Aorta (tissue), 5 donors: ENCODE measurements around the gene TPP2. TPM values are rescaled to one million over a fixed set of nuclear protein-coding genes. Genes with fewer than 3 reads are reported as not detected.

Source experiments
- ATAC-seq: fragments of 200-7000 bp; cut with Tn5 transposase; one replicate; pipeline ENCODE4 v1.9.1; 2022; ENCODE audit warnings: moderate library complexity; ENCODE audit not compliant: low FRiP score
- DNase-seq, 2 donors: peaks; one replicate each; pipeline ENCODE4 v3.0.0-alpha.2; 2020
- H3K27ac ChIP-seq, 2 donors: one replicate each; pipeline ENCODE4 v1.5.1; 2013; ENCODE audit warnings: low read length in 2 of 2, mild to moderate bottlenecking in 2 of 2, moderate library complexity in 2 of 2, control low read depth in 1 of 2, inconsistent platforms in 1 of 2, low read depth in 1 of 2
- H3K27me3 ChIP-seq, 2 donors: one replicate each; pipeline ENCODE4 v1.6.1; 2013; ENCODE audit warnings: control low read depth in 1 of 2, low read length in 1 of 2, mild to moderate bottlenecking in 1 of 2, moderate library complexity in 1 of 2; ENCODE audit not compliant: insufficient read depth in 2 of 2, control insufficient read depth in 1 of 2
- H3K36me3 ChIP-seq, 2 donors: one replicate each; pipeline ENCODE4 v1.6.1; 2013; ENCODE audit warnings: control low read depth in 1 of 2, low read length in 1 of 2, mild to moderate bottlenecking in 1 of 2; ENCODE audit not compliant: insufficient read depth in 2 of 2, control insufficient read depth in 1 of 2
- H3K4me1 ChIP-seq, 2 donors: one replicate each; pipeline ENCODE4 v1.6.1; 2013; ENCODE audit warnings: low read length in 2 of 2, control low read depth in 1 of 2, mild to moderate bottlenecking in 1 of 2, moderate library complexity in 1 of 2; ENCODE audit not compliant: insufficient read depth in 2 of 2, control insufficient read depth in 1 of 2
- H3K4me3 ChIP-seq, 2 donors: one replicate each; pipeline ENCODE4 v1.5.1; 2013; ENCODE audit warnings: low read length in 2 of 2, control low read depth in 1 of 2, mild to moderate bottlenecking in 1 of 2
- H3K9me3 ChIP-seq: one replicate; pipeline ENCODE4 v1.6.1; 2013; ENCODE audit warnings: mild to moderate bottlenecking, low read length; ENCODE audit not compliant: control insufficient read depth
- WGBS, 2 donors: extraction: QIAGEN DNeasy Blood & Tissue Kit; methylation state at CpG; one replicate each; pipeline ENCODE4 v1.1.7; 2013; 5-methylcytosine and 5-hydroxymethylcytosine counted together
- intact Hi-C, 2 donors: fragments of 100-400 bp; cut with DNase I; formaldehyde crosslinking; loops; one replicate each; pipeline versions ENCODE4 v1.14.2 to v1.15.0; 2022
- polyA plus RNA-seq, 2 donors: library from polyadenylated mRNA; stranded (reverse); fragments of 200-250 nt; gene quantifications; one replicate each; pipeline ENCODE4 v1.2.3, GENCODE V29; 2013
- total RNA-seq, 2 donors: library from RNA; stranded (reverse); fragmentation: NEBNext Ultra II Directional; extraction: Animal tissue kit (Norgen Biotek cat#: 25700); gene quantifications; one replicate each; pipeline ENCODE4 v1.2.1, GENCODE V29; 2021
- donor health status: healthy with polysubstance abuse.
- donor health status: Bipolar disorder and iron deficiency.
- donor health status: DM: no; HTN: no; CAD: no.
- donor health status: DM: no; HTN: no; CAD: no.
- donor health status: DM: yes; HTN: yes; CAD: no.

Gene TPP2
- total and polyA plus RNA-seq, 4 donors, result 14.1 to 44.9 (median 26.2) TPM

GRCh38 chr13:102564564-102564963, 32.2 kb upstream of the TPP2 start:
- Histone ChIP-seq H3K9me3 (no peaks in the 10 kb centered on the region), H3K4me1 (no peaks in the 10 kb centered on the region), H3K4me3 (no peak overlapping the region), H3K27me3 (no peaks in the 10 kb centered on the region), H3K36me3 (no peaks in the 10 kb centered on the region), H3K27ac (no peak overlapping the region)
- ATAC-seq (no peak), DNase-seq (no peak)
- intact Hi-C loops, result no loop called here
- 88 to 89% methylated on average over 4 of the region's 4 CpGs for WGBS, 2 donors

GRCh38 chr13:102566513-102566912, 30.3 kb upstream of the TPP2 start:
- no peak overlapping the region for H3K4me3 ChIP-seq
- no peaks in the 10 kb centered on the region for H3K36me3 ChIP-seq
- intact Hi-C loops, result no loop called here
- DNase-seq (no peak), ATAC-seq (no peak)
- no peak overlapping the region for H3K27ac ChIP-seq
- no peaks in the 10 kb centered on the region for H3K27me3 ChIP-seq
- WGBS, 2 donors, result 85 to 86% methylated on average over 1 of the region's 1 CpG
- H3K4me1 ChIP-seq, result no peaks in the 10 kb centered on the region
- no peaks in the 10 kb centered on the region for H3K9me3 ChIP-seq

DNA sequence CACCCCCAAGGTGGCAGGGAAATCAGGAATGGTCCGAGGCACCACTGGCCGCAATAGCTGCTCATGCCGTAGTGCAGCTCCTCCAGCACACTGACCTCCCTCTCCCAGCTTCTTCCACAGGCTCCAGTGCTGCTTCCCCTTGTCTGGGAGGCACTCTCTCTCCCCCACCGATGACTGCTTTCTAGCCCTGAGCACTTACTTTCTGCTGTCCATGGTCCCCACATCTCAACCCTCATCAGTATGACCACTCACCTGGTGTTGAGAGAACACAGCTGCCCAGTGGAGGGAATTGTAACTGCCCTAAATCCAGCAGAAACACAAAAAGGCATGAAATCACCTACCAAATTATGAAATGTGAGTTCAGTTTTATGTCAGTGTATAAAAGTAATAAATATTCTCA, 28.9 kb upstream of the TPP2 start:
- Histone ChIP-seq H3K27ac (no peak overlapping the region), H3K36me3 (no peaks in the 10 kb centered on the region), H3K9me3 (no peaks in the 10 kb centered on the region), H3K4me1 (no peaks in the 10 kb centered on the region), H3K27me3 (no peaks in the 10 kb centered on the region), H3K4me3 (no peak overlapping the region)
- no peak for ATAC-seq
- intact Hi-C loops, result no loop called here
- DNase-seq, result no peak
- 77 to 85% methylated on average over 4 of the region's 4 CpGs for WGBS, 2 donors

DNA sequence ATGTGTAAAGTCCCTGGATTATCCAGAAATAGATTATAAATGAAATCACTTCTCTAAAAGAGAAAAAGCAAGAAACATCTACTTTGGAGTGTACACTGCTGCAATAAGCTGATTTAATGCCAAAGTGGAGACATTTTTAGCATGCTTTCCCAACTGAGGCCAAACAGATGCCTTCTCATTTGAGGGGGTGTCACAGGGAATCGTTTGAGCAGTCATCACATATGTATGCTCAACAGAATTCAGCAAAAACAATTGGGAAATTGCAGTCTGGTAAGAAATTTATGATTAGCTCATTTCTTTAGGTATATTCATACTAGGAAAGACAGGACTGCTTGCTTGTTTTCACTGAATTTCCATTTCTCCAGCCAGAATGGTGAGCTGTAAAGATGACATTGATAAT, 27.3 kb upstream of the TPP2 start:
- no peaks in the 10 kb centered on the region for H3K4me1 ChIP-seq
- no peak overlapping the region for H3K4me3 ChIP-seq
- H3K27ac ChIP-seq, result no peak overlapping the region
- intact Hi-C loops, result no loop called here
- no peaks in the 10 kb centered on the region for H3K27me3 ChIP-seq
- H3K9me3 ChIP-seq, result no peaks in the 10 kb centered on the region
- ATAC-seq (no peak), DNase-seq (no peak)
- 4 to 5% methylated on average over 1 of the region's 1 CpG for WGBS, 2 donors
- no peaks in the 10 kb centered on the region for H3K36me3 ChIP-seq

GRCh38 chr13:102571075-102571474, 25.7 kb upstream of the TPP2 start:
- Histone ChIP-seq H3K27me3 (no peaks in the 10 kb centered on the region), H3K36me3 (no peaks in the 10 kb centered on the region), H3K4me1 (no peaks in the 10 kb centered on the region), H3K27ac (no peak overlapping the region), H3K9me3 (no peaks in the 10 kb centered on the region), H3K4me3 (no peak overlapping the region)
- intact Hi-C loops, result no loop called here
- WGBS, 2 donors, result 62 to 65% methylated on average over 4 of the region's 4 CpGs
- DNase-seq (no peak), ATAC-seq (no peak)

GRCh38 chr13:102572323-102572722, 24.5 kb upstream of the TPP2 start:
- Histone ChIP-seq H3K4me1 (no peaks in the 10 kb centered on the region), H3K9me3 (no peaks in the 10 kb centered on the region), H3K27me3 (no peaks in the 10 kb centered on the region), H3K4me3 (no peak overlapping the region), H3K36me3 (no peaks in the 10 kb centered on the region), H3K27ac (no peak overlapping the region)
- WGBS, 2 donors, result 57 to 59% methylated on average over 6 of the region's 6 CpGs
- intact Hi-C loops, result no loop called here
- no peak for ATAC-seq
- no peak for DNase-seq

DNA sequence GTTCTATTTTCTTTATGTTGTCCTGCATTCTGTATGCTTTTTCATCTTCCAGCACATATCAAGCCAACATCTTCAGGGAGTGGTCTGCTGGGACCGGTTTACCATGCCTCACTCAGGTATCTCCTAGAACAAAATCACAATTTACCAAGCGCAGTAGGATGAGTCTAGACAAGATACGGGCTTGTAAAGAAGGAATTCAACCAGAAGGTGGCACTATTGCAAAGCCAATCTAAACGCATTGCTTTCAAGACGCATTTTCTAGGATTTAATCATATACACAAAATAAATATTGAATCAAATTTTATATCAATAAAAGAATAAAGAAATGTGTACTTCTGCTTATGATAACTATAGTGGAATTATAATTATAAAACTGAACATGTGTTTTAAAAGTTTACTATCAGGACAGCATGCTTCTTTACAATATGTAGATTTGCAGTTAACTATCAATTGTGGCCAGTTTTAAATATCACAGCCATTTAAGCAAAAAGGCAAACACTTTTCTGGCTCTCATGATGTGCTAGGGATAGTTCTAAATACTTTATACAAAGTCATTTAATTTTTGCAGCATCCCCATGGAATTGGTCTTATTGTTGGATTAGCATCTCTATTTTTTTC, 16.1 kb upstream of the TPP2 start:
- Histone ChIP-seq H3K4me1 (no peaks in the 10 kb centered on the region), H3K27me3 (no peaks in the 10 kb centered on the region), H3K9me3 (no peaks in the 10 kb centered on the region), H3K36me3 (no peaks in the 10 kb centered on the region), H3K27ac (no peak overlapping the region), H3K4me3 (no peak overlapping the region)
- WGBS, 2 donors, result 1% methylated on average over 5 of the region's 5 CpGs
- intact Hi-C loops, result loop anchor here (2.0 to 5.0 kb wide), 3 partner anchors 142 to 267 kb away; partner anchors contain the start of gene ERCC5 (in 2 of the 2)
- ATAC-seq, result peak; percentile 70
- DNase-seq, result no peak

DNA sequence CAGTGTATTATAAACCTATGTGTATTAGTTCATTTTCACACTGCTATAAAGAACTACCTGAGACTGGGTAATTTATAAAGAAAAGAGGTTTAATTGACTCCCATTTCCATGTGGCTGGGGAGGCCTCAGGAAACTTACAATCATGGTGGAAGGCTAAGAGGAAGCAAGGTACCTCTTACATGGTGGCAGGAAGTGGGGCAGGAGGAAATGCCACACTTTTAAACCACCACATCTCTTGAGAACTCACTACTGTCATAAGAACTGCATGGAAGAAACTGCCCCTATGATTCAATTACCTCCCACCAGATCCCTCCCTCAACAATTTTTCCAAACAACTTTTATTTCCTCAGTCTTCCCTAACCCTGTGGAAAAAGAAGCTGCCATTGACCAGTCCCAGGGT, 14.5 kb upstream of the TPP2 start:
- no peaks in the 10 kb centered on the region for H3K36me3 ChIP-seq
- H3K27ac ChIP-seq, result no peak overlapping the region
- no peaks in the 10 kb centered on the region for H3K9me3 ChIP-seq
- no peak overlapping the region for H3K4me3 ChIP-seq
- no peaks in the 10 kb centered on the region for H3K27me3 ChIP-seq
- ATAC-seq (no peak), DNase-seq (no peak)
- H3K4me1 ChIP-seq, result no peaks in the 10 kb centered on the region
- intact Hi-C loops, result loop anchor here (5.0 kb wide), 2 partner anchors 140 to 265 kb away; partner anchors contain the start of gene ERCC5 (in 1 of the 2)

GRCh38 chr13:102584434-102584833, 12.4 kb upstream of the TPP2 start:
- 49 to 52% methylated on average over 3 of the region's 3 CpGs for WGBS, 2 donors
- no peaks in the 10 kb centered on the region for H3K36me3 ChIP-seq
- intact Hi-C loops, result loop anchor here (5.0 kb wide), 2 partner anchors 138 to 263 kb away; partner anchors contain the start of gene ERCC5 (in 1 of the 2)
- H3K27me3 ChIP-seq, result no peaks in the 10 kb centered on the region
- H3K4me1 ChIP-seq, result no peaks in the 10 kb centered on the region
- no peak overlapping the region for H3K4me3 ChIP-seq
- no peaks in the 10 kb centered on the region for H3K9me3 ChIP-seq
- DNase-seq (no peak), ATAC-seq (no peak)
- H3K27ac ChIP-seq, result no peak overlapping the region
